OCI-LY1 (cell line): ENCODE measurements around the gene ALDH16A1.

Experiments
- EZH2 ChIP-seq: fragments of 200-600 bp; sonication (generic), shearing (Covaris generic); IDR thresholded peaks from 2 replicates; pipeline ENCODE4 v1.8.0; 2017; ENCODE audit warnings: borderline replicate concordance, mixed run types, mild to moderate bottlenecking, antibody characterized with exemption, low read length, moderate library complexity, mixed read lengths
- TF ChIP-seq, protein P1 (sequence below): fragments of 200-600 bp; sonication (generic), shearing (Covaris generic); IDR thresholded peaks from 2 replicates; pipeline ENCODE4 v1.5.1; 2017; ENCODE audit warnings: mild to moderate bottlenecking, antibody characterized with exemption, low read length, moderate library complexity, mixed read lengths

DNA sequence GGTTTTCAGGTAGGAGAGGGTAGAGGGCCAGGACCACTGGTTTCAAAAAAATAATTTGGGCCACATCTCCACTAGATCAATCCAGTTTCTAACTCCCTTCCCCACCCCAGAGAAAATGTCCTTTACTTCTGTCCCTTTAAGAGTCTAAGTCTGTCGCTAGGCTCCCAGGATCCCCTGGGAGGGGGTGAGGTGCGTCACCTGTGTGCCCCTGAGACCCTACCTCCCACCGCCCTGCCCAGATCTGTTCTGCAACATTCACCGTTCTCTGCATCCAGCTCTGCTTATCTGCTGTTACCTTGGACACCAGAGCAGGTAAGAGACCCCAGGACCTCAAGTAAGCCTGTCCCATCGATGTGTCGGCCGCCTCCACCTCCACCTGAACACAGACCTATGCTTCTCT lies 27.8 kb upstream of the ALDH16A1 start, which contains the start of gene GFY:
- TF ChIP-seq, protein P1, sequence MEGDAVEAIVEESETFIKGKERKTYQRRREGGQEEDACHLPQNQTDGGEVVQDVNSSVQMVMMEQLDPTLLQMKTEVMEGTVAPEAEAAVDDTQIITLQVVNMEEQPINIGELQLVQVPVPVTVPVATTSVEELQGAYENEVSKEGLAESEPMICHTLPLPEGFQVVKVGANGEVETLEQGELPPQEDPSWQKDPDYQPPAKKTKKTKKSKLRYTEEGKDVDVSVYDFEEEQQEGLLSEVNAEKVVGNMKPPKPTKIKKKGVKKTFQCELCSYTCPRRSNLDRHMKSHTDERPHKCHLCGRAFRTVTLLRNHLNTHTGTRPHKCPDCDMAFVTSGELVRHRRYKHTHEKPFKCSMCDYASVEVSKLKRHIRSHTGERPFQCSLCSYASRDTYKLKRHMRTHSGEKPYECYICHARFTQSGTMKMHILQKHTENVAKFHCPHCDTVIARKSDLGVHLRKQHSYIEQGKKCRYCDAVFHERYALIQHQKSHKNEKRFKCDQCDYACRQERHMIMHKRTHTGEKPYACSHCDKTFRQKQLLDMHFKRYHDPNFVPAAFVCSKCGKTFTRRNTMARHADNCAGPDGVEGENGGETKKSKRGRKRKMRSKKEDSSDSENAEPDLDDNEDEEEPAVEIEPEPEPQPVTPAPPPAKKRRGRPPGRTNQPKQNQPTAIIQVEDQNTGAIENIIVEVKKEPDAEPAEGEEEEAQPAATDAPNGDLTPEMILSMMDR: no peak
- no peak for TF ChIP-seq EZH2
